GM04504 (cell line): Measurements from ENCODE around the gene CAPG.
A peak's percentile ranks its signal among the peaks of the same experiment; 100 is the strongest.
"Not testable (repeated sequence)": the region's sequence is repeated elsewhere in the genome, so short reads cannot be mapped to it uniquely, and the experiment has no call there.

Source experiments
- DNase-seq: peaks from one replicate; pipeline ENCODE4 v3.0.0-alpha.2; 2012; ENCODE audit warnings: low read depth

The CAPG gene

GRCh38 chr2:85409845-85410583 is at the start of gene CAPG:
TSS of gene CAPG (minus strand) at chr2:85410366. CDS start at chr2:85402145, 8,221 bp downstream.
- no peak for DNase-seq

GRCh38 chr2:85459771-85460170 is 49.6 kb upstream of the CAPG start:
- DNase-seq: no peak

- no peak for DNase-seq
Measured at GRCh38 chr2:85458601-85459563, 48.7 kb upstream of the CAPG start.

- DNase-seq: peak; percentile 46
Measured at GRCh38 chr2:85457877-85458316, 47.7 kb upstream of the CAPG start.

- DNase-seq: no peak
Measured at GRCh38 chr2:85457043-85457442, 46.9 kb upstream of the CAPG start.

GRCh38 chr2:85455552-85456090 is 45.5 kb upstream of the CAPG start:
- DNase-seq: no peak

DNA sequence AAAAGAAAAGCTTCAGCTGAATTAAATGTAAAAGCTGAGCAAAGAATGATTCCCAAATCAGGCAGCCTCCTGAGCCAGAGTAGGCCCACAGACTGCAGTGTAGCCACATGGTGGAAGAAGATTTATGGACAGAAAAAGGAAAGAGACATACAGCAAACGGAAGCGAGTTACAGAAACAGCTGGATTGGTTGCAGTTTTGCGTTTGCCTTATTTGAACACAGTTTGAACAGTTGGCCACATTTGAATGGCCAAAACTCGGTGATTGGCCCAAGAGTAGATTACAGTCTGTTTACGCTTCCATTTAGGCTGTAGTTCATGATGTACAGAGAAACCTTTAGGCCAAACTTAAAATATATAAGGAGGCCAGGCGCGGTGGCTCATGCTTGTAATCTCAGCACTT is 43.4 kb upstream of the CAPG start:
- no peak for DNase-seq

- DNase-seq: no peak
Measured at GRCh38 chr2:85452237-85452636, 42.1 kb upstream of the CAPG start.

- DNase-seq: no peak
Measured at GRCh38 chr2:85449214-85449588, 39.0 kb upstream of the CAPG start.

DNA sequence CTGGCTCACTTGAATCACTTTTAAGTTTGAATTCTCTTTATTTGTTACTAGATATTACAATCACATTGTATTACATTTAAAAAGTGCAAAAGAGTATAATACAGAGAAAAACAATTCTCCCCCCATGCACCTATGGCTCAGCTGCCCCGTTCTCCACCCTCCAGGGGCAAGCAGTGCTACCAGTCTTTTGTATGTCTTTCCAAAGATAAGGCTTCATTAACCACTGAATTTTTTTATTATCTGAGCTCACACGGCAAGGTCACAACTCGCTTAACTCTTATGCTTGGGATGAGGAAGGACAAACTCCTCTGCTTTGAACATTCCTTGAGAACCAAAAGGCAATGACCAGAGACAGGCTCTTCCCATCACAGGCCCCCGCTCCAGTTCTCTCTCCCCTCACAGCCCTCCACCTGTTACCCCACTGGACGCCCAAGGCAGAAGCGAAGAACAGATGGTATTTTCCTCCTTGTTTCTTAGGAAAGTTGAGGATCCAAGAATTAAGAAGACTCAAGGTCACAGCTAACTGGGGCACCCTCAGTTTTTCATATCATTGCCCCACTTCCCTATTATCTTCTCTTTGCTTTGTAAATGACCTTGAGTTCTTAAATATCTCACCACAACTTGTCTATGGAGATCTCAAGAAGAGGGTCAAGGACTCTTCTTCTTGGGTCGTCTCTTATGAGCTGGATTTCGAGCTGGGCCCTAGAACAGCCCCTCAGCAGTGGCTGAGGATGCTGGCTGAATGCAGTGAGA is 38.5 kb upstream of the CAPG start:
- DNase-seq: no peak

GRCh38 chr2:85447222-85447585 is 37.0 kb upstream of the CAPG start:
- DNase-seq: no peak

DNA sequence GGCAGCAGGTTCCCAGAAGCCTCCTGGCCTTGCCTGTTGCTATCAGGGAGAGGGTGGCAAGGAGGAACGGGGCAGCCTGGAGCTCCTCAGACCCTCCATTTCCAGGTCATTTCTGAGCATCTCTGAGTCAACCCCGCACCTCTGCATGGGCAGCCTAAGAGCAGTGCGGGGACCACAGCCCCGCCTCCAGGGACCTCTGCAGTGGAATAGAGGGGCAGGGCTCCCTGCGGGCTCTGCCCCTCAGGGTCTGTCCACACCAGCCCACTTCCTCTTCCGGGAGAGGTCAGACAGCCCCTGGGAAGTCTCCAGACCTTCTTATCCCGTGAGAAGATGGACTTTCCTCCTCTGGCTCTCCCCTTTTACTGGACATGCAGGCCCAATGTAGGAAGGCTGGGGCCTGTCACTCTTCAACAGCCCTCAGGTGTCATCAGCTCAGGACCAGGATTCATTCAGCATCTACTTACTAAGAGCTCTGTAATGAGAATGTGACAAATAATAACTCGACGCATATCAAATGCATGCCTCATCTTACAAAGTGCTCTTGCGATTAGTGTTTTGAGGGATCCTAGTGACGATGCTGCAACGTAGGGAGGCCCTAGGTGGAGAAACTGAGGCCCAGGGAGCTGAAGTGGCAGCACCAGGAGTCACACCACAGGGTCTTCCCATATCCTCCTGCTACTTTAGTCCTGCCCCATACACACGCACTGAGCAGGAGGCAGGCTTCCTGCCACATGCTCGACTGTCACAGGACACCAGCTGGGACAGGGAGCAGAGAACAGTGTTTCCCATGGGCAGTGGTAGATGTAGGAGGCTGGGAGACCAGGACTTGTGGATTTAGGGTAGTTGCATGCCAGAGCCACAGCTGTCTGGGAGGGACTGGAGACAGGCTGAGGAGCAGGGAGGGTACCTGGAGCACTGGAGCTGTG is 36.4 kb upstream of the CAPG start:
- DNase-seq: no peak

GRCh38 chr2:85445316-85446295 is 35.4 kb upstream of the CAPG start:
- peak; percentile 76 for DNase-seq

DNA sequence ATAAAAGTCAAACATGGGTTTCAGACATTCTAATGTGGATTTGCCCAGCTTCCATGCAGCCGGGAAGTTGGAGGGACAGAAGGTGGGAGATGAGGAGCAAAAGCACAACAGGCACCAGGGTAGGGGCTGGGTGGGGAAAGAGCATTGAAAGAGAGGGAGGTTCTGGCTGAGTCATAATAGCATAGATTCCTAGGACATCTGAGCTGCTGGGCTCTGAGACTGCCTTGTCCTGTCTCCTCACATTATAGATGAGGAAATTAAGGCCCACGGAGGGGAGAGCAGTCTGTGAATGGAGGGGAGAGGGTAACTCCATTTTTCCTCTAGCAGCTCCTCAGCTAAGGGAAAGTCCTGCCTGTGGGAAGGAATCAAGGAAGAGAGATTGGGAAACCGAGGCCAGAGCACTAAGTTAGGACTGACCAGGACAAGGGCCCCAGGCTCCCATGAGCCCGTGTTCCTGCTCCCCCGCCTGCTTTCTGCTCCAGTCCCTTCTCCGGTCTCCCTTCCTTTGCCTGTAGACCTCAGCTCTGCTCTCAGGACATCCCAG is 34.5 kb upstream of the CAPG start:
- DNase-seq: no peak

GRCh38 chr2:85441864-85442263 is 31.7 kb upstream of the CAPG start:
- DNase-seq: no peak

DNA sequence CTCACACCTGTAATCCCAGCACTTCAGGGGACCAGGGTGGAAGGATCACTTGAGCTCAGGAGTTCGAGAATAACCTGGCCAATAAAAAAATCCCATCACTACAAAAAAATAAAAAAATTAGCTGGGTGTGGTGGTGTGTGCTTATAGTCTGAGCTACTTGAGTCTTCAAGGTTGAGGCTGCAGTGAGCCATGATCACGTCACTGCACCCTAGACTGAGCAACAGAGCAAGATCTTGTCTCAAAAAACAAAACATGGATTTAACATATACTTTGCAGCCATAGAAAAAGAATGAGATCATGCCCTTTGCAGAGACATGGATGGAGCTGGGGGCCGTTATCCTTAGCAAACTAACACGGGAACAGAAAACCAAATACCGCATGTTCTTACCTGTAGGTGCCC is 30.6 kb upstream of the CAPG start:
- DNase-seq: no peak

- DNase-seq: no peak
Measured at GRCh38 chr2:85439986-85440385, 29.8 kb upstream of the CAPG start.

DNA sequence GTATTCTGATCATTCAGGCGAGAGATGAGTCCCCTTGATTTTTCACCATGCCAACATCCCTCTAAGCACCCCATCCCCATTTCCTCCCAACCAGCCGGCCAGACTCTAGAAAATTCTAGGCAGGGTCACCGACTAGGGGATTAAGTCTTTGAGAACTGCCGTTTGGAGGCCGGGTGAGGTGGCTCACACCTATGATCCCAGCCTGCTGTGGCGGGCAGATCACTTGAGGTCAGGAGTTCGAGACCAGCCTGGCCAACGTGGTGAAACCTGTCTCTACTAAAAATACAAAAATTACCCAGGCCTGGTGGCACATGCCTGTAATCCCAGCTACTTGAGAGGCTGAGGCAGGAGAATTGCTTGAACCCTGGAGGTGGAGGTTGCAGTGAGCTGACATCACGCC is 29.4 kb upstream of the CAPG start:
- DNase-seq: not testable (repeated sequence)

DNA sequence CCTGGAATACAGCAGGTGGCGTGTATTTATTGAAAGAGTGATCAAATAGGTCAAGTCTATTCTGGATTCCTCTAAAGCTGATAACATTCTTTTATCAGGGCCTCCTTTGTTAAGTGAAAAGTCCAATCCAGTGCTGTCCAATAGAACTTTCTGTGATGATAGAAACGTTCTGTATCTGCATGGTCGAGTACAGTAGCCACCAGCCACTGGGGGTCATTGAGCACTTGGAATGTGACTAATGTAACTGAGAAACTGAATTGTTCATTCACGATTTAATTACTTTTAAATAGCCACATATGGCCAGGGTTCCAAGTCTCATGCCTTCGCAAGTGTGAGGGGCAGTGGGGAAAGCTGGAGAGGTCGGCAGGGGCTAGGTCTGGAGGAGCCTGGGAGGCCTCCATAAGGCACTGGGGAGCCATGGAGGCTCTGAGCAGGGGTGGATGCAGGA is 28.9 kb upstream of the CAPG start:
- no peak for DNase-seq
